ENCODE data around the gene GOLGA3. TPM values are rescaled to one million over a fixed set of nuclear protein-coding genes. Genes with fewer than 3 reads are reported as not detected.
"Not testable (repeated sequence)": the region's sequence is repeated elsewhere in the genome, so short reads cannot be mapped to it uniquely, and the experiment has no call there.

GOLGA3 gene
- polyA plus RNA-seq, 1 experiment = 22.6 TPM

GRCh38 chr12:132818562-132818961 lies 10.1 kb downstream of the GOLGA3 start:
- ChIA-PET CTCF (no interaction called here), POLR2A (no interaction called here)
- Histone ChIP-seq H3K9me3 (ENCODE audit: control insufficient read depth, insufficient read depth, low read length) (no peaks in the 10 kb centered on the region; the same call in 1 of the 2 replicates), H3K27me3 (ENCODE audit: control insufficient read depth, insufficient read depth, low read length) (no peaks in the 10 kb centered on the region), H3K4me3 (ENCODE audit: low read depth, low read length) (no peak overlapping the region), H3K27ac (ENCODE audit: low read depth, low read length) (no peak overlapping the region)
- no peak for TF ChIP-seq CTCF (IDR thresholded peaks at IDR 0.05; ENCODE audit: low read depth, low read length)
- DNase-seq (ENCODE audit: low read depth, low spot score) = no peak

- ChIA-PET CTCF (no interaction called here), POLR2A (no interaction called here)
- no peak for TF ChIP-seq CTCF (IDR thresholded peaks at IDR 0.05; ENCODE audit: low read depth, low read length)
- no peaks in the 10 kb centered on the region; the same call in 1 of the 2 replicates for H3K9me3 ChIP-seq (ENCODE audit: control insufficient read depth, insufficient read depth, low read length)
- H3K27ac ChIP-seq (ENCODE audit: low read depth, low read length) = no peak overlapping the region
- H3K4me3 ChIP-seq (ENCODE audit: low read depth, low read length) = no peak overlapping the region
- H3K27me3 ChIP-seq (ENCODE audit: control insufficient read depth, insufficient read depth, low read length) = no peaks in the 10 kb centered on the region
- no peak for DNase-seq (ENCODE audit: low read depth, low spot score)
Measured at GRCh38 chr12:132814232-132814631, 14.4 kb downstream of the GOLGA3 start.

GRCh38 chr12:132813443-132813842 lies 15.2 kb downstream of the GOLGA3 start:
- ChIA-PET CTCF (no interaction called here), POLR2A (no interaction called here)
- Histone ChIP-seq H3K27me3 (ENCODE audit: control insufficient read depth, insufficient read depth, low read length) (no peaks in the 10 kb centered on the region), H3K4me3 (ENCODE audit: low read depth, low read length) (no peak overlapping the region), H3K9me3 (ENCODE audit: control insufficient read depth, insufficient read depth, low read length) (no peaks in the 10 kb centered on the region; the same call in 1 of the 2 replicates), H3K27ac (ENCODE audit: low read depth, low read length) (peak overlapping the region; percentile 39)
- DNase-seq (ENCODE audit: low read depth, low spot score) = no peak
- TF ChIP-seq CTCF (IDR thresholded peaks at IDR 0.05; ENCODE audit: low read depth, low read length) = no peak

- Histone ChIP-seq H3K27ac (ENCODE audit: low read depth, low read length) (peak overlapping the region; percentile 39), H3K27me3 (ENCODE audit: control insufficient read depth, insufficient read depth, low read length) (no peaks in the 10 kb centered on the region), H3K9me3 (ENCODE audit: control insufficient read depth, insufficient read depth, low read length) (no peaks in the 10 kb centered on the region; the same call in 1 of the 2 replicates), H3K4me3 (ENCODE audit: low read depth, low read length) (no peak overlapping the region)
- POLR2A ChIA-PET = no interaction called here
- no peak for TF ChIP-seq CTCF (IDR thresholded peaks at IDR 0.05; ENCODE audit: low read depth, low read length)
- DNase-seq (ENCODE audit: low read depth, low spot score) = peak; percentile 36
- CTCF ChIA-PET = no interaction called here
Measured at GRCh38 chr12:132812631-132813305, 15.9 kb downstream of the GOLGA3 start.

GRCh38 chr12:132809391-132809790 lies 19.3 kb downstream of the GOLGA3 start:
- H3K27ac ChIP-seq (ENCODE audit: low read depth, low read length); H3K27me3 ChIP-seq (ENCODE audit: control insufficient read depth, insufficient read depth, low read length); H3K9me3 ChIP-seq (ENCODE audit: control insufficient read depth, insufficient read depth, low read length); DNase-seq (ENCODE audit: low read depth, low spot score); POLR2A ChIA-PET; CTCF ChIA-PET; H3K4me3 ChIP-seq (ENCODE audit: low read depth, low read length): not testable (repeated sequence)
- peak; percentile 37 for TF ChIP-seq CTCF (IDR thresholded peaks at IDR 0.05; ENCODE audit: low read depth, low read length)
